MM.1S (cell line): ENCODE measurements around the gene NADK.
"Not testable (repeated sequence)": the region's sequence is repeated elsewhere in the genome, so short reads cannot be mapped to it uniquely, and the experiment has no call there.

Experiments
- DNase-seq: peaks from one replicate; pipeline ENCODE4 v3.0.0-alpha.2; 2015
- H2AFZ ChIP-seq: fragments of 300-600 bp; sonication (generic); 2 replicates; pipeline ENCODE4 v1.6.0; 2016; ENCODE audit warnings: antibody characterized with exemption, low read length
- H3F3A ChIP-seq: fragments of 300-600 bp; sonication (generic); 2 replicates; pipeline ENCODE4 v1.6.1; 2016; ENCODE audit warnings: mild to moderate bottlenecking, antibody characterized with exemption, low read length, moderate library complexity, mixed read lengths; ENCODE audit not compliant: insufficient read depth
- H3K27ac ChIP-seq: fragments of 300-600 bp; sonication (generic); 2 replicates; pipeline ENCODE4 v1.5.1; 2016; ENCODE audit warnings: mild to moderate bottlenecking, low read length
- H3K27me3 ChIP-seq: fragments of 300-600 bp; sonication (generic); replicated peaks from 2 replicates; pipeline ENCODE4 v1.6.0; 2016; ENCODE audit warnings: low read length; ENCODE audit not compliant: insufficient read depth
- H3K36me3 ChIP-seq: fragments of 300-600 bp; sonication (generic); replicated peaks from 2 replicates; pipeline ENCODE4 v1.6.1; 2016; ENCODE audit warnings: mild to moderate bottlenecking, low read length, mixed read lengths; ENCODE audit not compliant: insufficient read depth
- H3K4me1 ChIP-seq: fragments of 300-600 bp; sonication (generic); 2 replicates; pipeline ENCODE4 v1.6.1; 2016; ENCODE audit warnings: low read length, mixed read lengths
- H3K4me2 ChIP-seq: fragments of 300-600 bp; sonication (generic); 2 replicates; pipeline ENCODE4 v1.6.0; 2016; ENCODE audit warnings: low read depth, low read length
- H3K4me3 ChIP-seq: fragments of 300-600 bp; sonication (generic); 2 replicates; pipeline ENCODE4 v1.5.1; 2016; ENCODE audit warnings: low read length, mixed read lengths
- H3K79me2 ChIP-seq: fragments of 300-600 bp; sonication (generic); 2 replicates; pipeline ENCODE4 v1.6.1; 2016; ENCODE audit warnings: mixed run types, low read length, mixed read lengths
- H3K9ac ChIP-seq: fragments of 300-600 bp; sonication (generic); 2 replicates; pipeline ENCODE4 v1.6.1; 2016; ENCODE audit warnings: low read length, mixed read lengths
- H3K9me2 ChIP-seq: fragments of 300-600 bp; sonication (generic); replicated peaks from 2 replicates; pipeline ENCODE4 v1.6.1; 2016; ENCODE audit warnings: mild to moderate bottlenecking, low read length, mixed read lengths; ENCODE audit not compliant: insufficient read depth
- H3K9me3 ChIP-seq: fragments of 300-600 bp; sonication (generic); replicated peaks from 2 replicates; pipeline ENCODE4 v1.6.1; 2016; ENCODE audit warnings: mild to moderate bottlenecking, low read length, mixed read lengths; ENCODE audit not compliant: insufficient read depth
- H4K20me1 ChIP-seq: fragments of 300-600 bp; sonication (generic); 2 replicates; pipeline ENCODE4 v1.6.1; 2016; ENCODE audit warnings: mild to moderate bottlenecking, low read length, moderate library complexity, mixed read lengths; ENCODE audit not compliant: insufficient read depth
- CTCF ChIP-seq: fragments of 300-600 bp; sonication (generic); IDR thresholded peaks from 2 replicates; pipeline ENCODE4 v1.5.1; 2016; ENCODE audit warnings: antibody characterized with exemption, low read length, mixed read lengths
- EZH2 ChIP-seq: fragments of 300-600 bp; sonication (generic); optimal IDR thresholded peaks from 2 replicates; pipeline ENCODE3; 2017; ENCODE audit warnings: low read depth, mild to moderate bottlenecking, antibody characterized with exemption, low read length, mixed read lengths
- EZH2phosphoT487 ChIP-seq: fragments of 300-600 bp; sonication (generic); IDR thresholded peaks from 2 replicates; pipeline ENCODE4 v1.6.1; 2018; ENCODE audit warnings: antibody characterized with exemption, low read length

The NADK gene

GRCh38 chr1:1748686-1749321, 29.5 kb downstream of the NADK start:
- no peak overlapping the region for H2AFZ ChIP-seq
- no peaks in the 10 kb centered on the region; the same call in 1 of the 2 replicates for H3K36me3 ChIP-seq
- no peaks in the 10 kb centered on the region for H3F3A ChIP-seq
- no peaks in the 10 kb centered on the region for H3K27me3 ChIP-seq
- DNase-seq = no peak
- no peaks in the 10 kb centered on the region for H3K9me3 ChIP-seq
- no peaks in the 10 kb centered on the region for H3K79me2 ChIP-seq
- no peak overlapping the region for H3K4me3 ChIP-seq
- no peaks in the 10 kb centered on the region for H3K4me1 ChIP-seq
- no peak for TF ChIP-seq EZH2phosphoT487
- no peak for TF ChIP-seq EZH2
- no peak for TF ChIP-seq CTCF
- H3K27ac ChIP-seq = no peak overlapping the region
- H3K9me2 ChIP-seq = no peaks in the 10 kb centered on the region
- H3K4me2 ChIP-seq = no peak overlapping the region
- no peaks in the 10 kb centered on the region for H4K20me1 ChIP-seq
- no peak overlapping the region for H3K9ac ChIP-seq

- H3K27ac ChIP-seq = peak overlapping the region; percentile 79; the same call in 1 of the 2 replicates
- H3K27me3 ChIP-seq, H3K4me2 ChIP-seq: not testable (repeated sequence)
Measured at GRCh38 chr1:1746566-1746909, 31.7 kb downstream of the NADK start.

GRCh38 chr1:1745651-1746565, 32.4 kb downstream of the NADK start:
- H3K9ac ChIP-seq = peak overlapping the region; percentile 68
- DNase-seq = peak; percentile 69
- not testable (repeated sequence) for H3K79me2 ChIP-seq, H2AFZ ChIP-seq, H4K20me1 ChIP-seq, H3K4me2 ChIP-seq, H3K4me1 ChIP-seq, H3K9me3 ChIP-seq, H3K36me3 ChIP-seq, H3K27me3 ChIP-seq, H3K9me2 ChIP-seq, H3F3A ChIP-seq
- peak overlapping the region; percentile 17; the same call in 1 of the 2 replicates for H3K4me3 ChIP-seq
- peak overlapping the region; percentile 79 for H3K27ac ChIP-seq

More at GRCh38 chr1:1746566-1746909, 31.7 kb downstream of the NADK start:
- not testable (repeated sequence) for H3K4me1 ChIP-seq, DNase-seq, H2AFZ ChIP-seq, H3K9me3 ChIP-seq, H3K36me3 ChIP-seq, H4K20me1 ChIP-seq, H3K9me2 ChIP-seq, H3F3A ChIP-seq, H3K79me2 ChIP-seq
- Histone ChIP-seq H3K4me3 (peak overlapping the region; percentile 17; the same call in 1 of the 2 replicates), H3K9ac (peak overlapping the region; percentile 68; the same call in 1 of the 2 replicates)

- H3F3A ChIP-seq, H3K9ac ChIP-seq, H3K27me3 ChIP-seq, H3K4me2 ChIP-seq, H4K20me1 ChIP-seq, H3K9me3 ChIP-seq, H3K79me2 ChIP-seq, H3K4me3 ChIP-seq, H3K9me2 ChIP-seq, H3K36me3 ChIP-seq, H3K27ac ChIP-seq, DNase-seq, H2AFZ ChIP-seq, H3K4me1 ChIP-seq: not testable (repeated sequence)
Measured at GRCh38 chr1:1742529-1742928, 35.7 kb downstream of the NADK start.

GRCh38 chr1:1741013-1741412, 37.3 kb downstream of the NADK start:
- not testable (repeated sequence) for H3K9me3 ChIP-seq, H3K36me3 ChIP-seq, H3K9ac ChIP-seq, H3K27ac ChIP-seq, H3K4me1 ChIP-seq, H2AFZ ChIP-seq, H3K27me3 ChIP-seq, H4K20me1 ChIP-seq, H3K9me2 ChIP-seq, H3K4me2 ChIP-seq, H3F3A ChIP-seq, DNase-seq, H3K79me2 ChIP-seq, H3K4me3 ChIP-seq

GRCh38 chr1:1738799-1739337, 39.4 kb downstream of the NADK start:
- not testable (repeated sequence) for H3K9me3 ChIP-seq
- H3K27ac ChIP-seq = peak overlapping the region; percentile 61; the same call in 1 of the 2 replicates
- H3K4me2 ChIP-seq = peak overlapping the region; percentile 43; the same call in 1 of the 2 replicates

More at GRCh38 chr1:1738799-1739337, 39.4 kb downstream of the NADK start:
- H3F3A ChIP-seq, H3K9ac ChIP-seq, H4K20me1 ChIP-seq, H3K4me1 ChIP-seq, H3K27me3 ChIP-seq, H2AFZ ChIP-seq, H3K36me3 ChIP-seq, H3K79me2 ChIP-seq, H3K9me2 ChIP-seq: not testable (repeated sequence)
- H3K4me3 ChIP-seq = peak overlapping the region; percentile 22; the same call in 1 of the 2 replicates
- peak; percentile 51 for DNase-seq
